Measurements from ENCODE around the gene ZDHHC18. TPM values are rescaled to one million over a fixed set of nuclear protein-coding genes. Genes with fewer than 3 reads are reported as not detected.
"Not testable (repeated sequence)": the region's sequence is repeated elsewhere in the genome, so short reads cannot be mapped to it uniquely, and the experiment has no call there.

ZDHHC18 gene
- total RNA-seq, 1 experiment from 2014 or later = 33.1 TPM

GRCh38 chr1:26799479-26800142 lies 26.9 kb upstream of the ZDHHC18 start:
- Histone ChIP-seq H3K23ac (ENCODE audit: insufficient read length, low read depth, low read length) (no peak overlapping the region), H3K79me2 (ENCODE audit: insufficient read depth, low read length) (no peaks in the 10 kb centered on the region), H3K27ac (ENCODE audit: insufficient read length, low read depth, low read length) (no peak overlapping the region), H2AK5ac (ENCODE audit: insufficient read length, low read length) (no peak overlapping the region), H2BK20ac (ENCODE audit: low read depth, low read length, poor library complexity, severe bottlenecking) (no peak overlapping the region), H3K4me1 (ENCODE audit: insufficient read depth, low read length) (peaks cover 4% of the 10 kb centered on the region; the same call in 1 of the 2 replicates), H3K4ac (ENCODE audit: low read depth, low read length) (no peak overlapping the region), H3K4me2 (ENCODE audit: insufficient read depth, insufficient read length, low read length) (peak overlapping the region; percentile 12), H2BK15ac (ENCODE audit: low read depth, low read length) (no peak overlapping the region), H3K14ac (ENCODE audit: insufficient read depth, low read length) (no peak overlapping the region), H4K91ac (ENCODE audit: insufficient read length, low read depth, low read length) (no peak overlapping the region), H2AFZ (ENCODE audit: low read length) (no peak overlapping the region), H4K8ac (replicated peaks; ENCODE audit: insufficient read length, low read depth, low read length) (no peak overlapping the region), H3K23me2 (ENCODE audit: insufficient read length, low read depth, low read length, poor library complexity, severe bottlenecking) (no peaks in the 10 kb centered on the region), H3T11ph (ENCODE audit: low read length) (no peak overlapping the region), H2BK5ac (ENCODE audit: insufficient read length, low read length) (no peak overlapping the region), H4K20me1 (ENCODE audit: control insufficient read depth, insufficient read depth, insufficient read length) (no peaks in the 10 kb centered on the region), H3K79me1 (ENCODE audit: insufficient read depth, low read depth, low read length, poor library complexity, severe bottlenecking) (no peaks in the 10 kb centered on the region), H3K9ac (ENCODE audit: extremely low read depth, insufficient read length, low read length) (no peak overlapping the region), H4K5ac (ENCODE audit: insufficient read length, low read depth, low read length) (no peak overlapping the region), H3K18ac (ENCODE audit: insufficient read length, low read depth, low read length) (no peak overlapping the region), H3K27me3 (ENCODE audit: insufficient read depth, low read length) (no peaks in the 10 kb centered on the region), H2BK120ac (ENCODE audit: low read depth, low read length, poor library complexity, severe bottlenecking) (no peak overlapping the region), H3K56ac (ENCODE audit: insufficient read length, low read depth, low read length) (no peak overlapping the region), H2BK12ac (ENCODE audit: insufficient read length, low read depth, low read length) (no peak overlapping the region), H3K9me3 (ENCODE audit: control insufficient read depth, low read depth, low read length) (no peaks in the 10 kb centered on the region)
- no CpG with 5 or more reads among the region's 5 CpGs for WGBS (ENCODE audit: extremely low coverage, insufficient read length, low lambda C conversion rate)
- no peak for DNase-seq
- peaks cover 7 to 8% of the 10 kb centered on the region in 2 experiments; a peak in 4 of 5 replicates for H3K9me3 Mint-ChIP-seq
- TF ChIP-seq CTCF (conservative IDR thresholded peaks at IDR 0.05) = no peak
- H3K27me3 Mint-ChIP-seq (ENCODE audit: low read depth) = no peaks in the 10 kb centered on the region
- peak overlapping the region in 1 of 2 experiments; percentile 14; a peak in 2 of 5 replicates for H3K4me3 Mint-ChIP-seq
- peaks cover 16 to 17% of the 10 kb centered on the region in 2 experiments for H3K4me1 Mint-ChIP-seq
- H3K36me3 Mint-ChIP-seq (ENCODE audit: insufficient read depth in 1 of 3, low read depth in 3 of 3) = peaks cover 9 to 12% (median 10%) of the 10 kb centered on the region in 3 experiments
- H3K27ac Mint-ChIP-seq = peak overlapping the region; percentile 8 to 82 (median 70); a peak in 5 of 7 replicates

- not testable (repeated sequence) for H2AK5ac ChIP-seq (ENCODE audit: insufficient read length, low read length); H2BK20ac ChIP-seq (ENCODE audit: low read depth, low read length, poor library complexity, severe bottlenecking); H4K91ac ChIP-seq (ENCODE audit: insufficient read length, low read depth, low read length); H2AFZ ChIP-seq (ENCODE audit: low read length); H4K5ac ChIP-seq (ENCODE audit: insufficient read length, low read depth, low read length); H3K27me3 ChIP-seq (ENCODE audit: insufficient read depth, low read length); H3K4me2 ChIP-seq (ENCODE audit: insufficient read depth, insufficient read length, low read length); H3K27ac ChIP-seq (ENCODE audit: insufficient read length, low read depth, low read length); H3K4ac ChIP-seq (ENCODE audit: low read depth, low read length); DNase-seq; H3K4me3 Mint-ChIP-seq; H2BK5ac ChIP-seq (ENCODE audit: insufficient read length, low read length); H4K8ac ChIP-seq (replicated peaks; ENCODE audit: insufficient read length, low read depth, low read length); H3K23me2 ChIP-seq (ENCODE audit: insufficient read length, low read depth, low read length, poor library complexity, severe bottlenecking); H3K27me3 Mint-ChIP-seq (ENCODE audit: low read depth); H3K79me1 ChIP-seq (ENCODE audit: insufficient read depth, low read depth, low read length, poor library complexity, severe bottlenecking); H3K9ac ChIP-seq (ENCODE audit: extremely low read depth, insufficient read length, low read length); H3K18ac ChIP-seq (ENCODE audit: insufficient read length, low read depth, low read length); H3K9me3 ChIP-seq (ENCODE audit: control insufficient read depth, low read depth, low read length); H4K20me1 ChIP-seq (ENCODE audit: control insufficient read depth, insufficient read depth, insufficient read length); H2BK120ac ChIP-seq (ENCODE audit: low read depth, low read length, poor library complexity, severe bottlenecking); H3K23ac ChIP-seq (ENCODE audit: insufficient read length, low read depth, low read length); H3K56ac ChIP-seq (ENCODE audit: insufficient read length, low read depth, low read length); H3K79me2 ChIP-seq (ENCODE audit: insufficient read depth, low read length); H3T11ph ChIP-seq (ENCODE audit: low read length); H2BK12ac ChIP-seq (ENCODE audit: insufficient read length, low read depth, low read length); H2BK15ac ChIP-seq (ENCODE audit: low read depth, low read length); H3K14ac ChIP-seq (ENCODE audit: insufficient read depth, low read length); H3K27ac Mint-ChIP-seq; H3K36me3 Mint-ChIP-seq (ENCODE audit: insufficient read depth in 1 of 3, low read depth in 3 of 3); H3K4me1 ChIP-seq (ENCODE audit: insufficient read depth, low read length)
- WGBS (ENCODE audit: extremely low coverage, insufficient read length, low lambda C conversion rate) = no CpG with 5 or more reads among the region's 36 CpGs
- Mint-ChIP-seq H3K4me1 (peaks cover 16% of the 10 kb centered on the region in 2 experiments), H3K9me3 (peaks cover 15 to 16% of the 10 kb centered on the region in 2 experiments; a peak in 4 of 5 replicates)
Measured at GRCh38 chr1:26803932-26804331, 22.6 kb upstream of the ZDHHC18 start.
